ENCODE data around the gene ZNF578.

The ZNF578 gene

DNA sequence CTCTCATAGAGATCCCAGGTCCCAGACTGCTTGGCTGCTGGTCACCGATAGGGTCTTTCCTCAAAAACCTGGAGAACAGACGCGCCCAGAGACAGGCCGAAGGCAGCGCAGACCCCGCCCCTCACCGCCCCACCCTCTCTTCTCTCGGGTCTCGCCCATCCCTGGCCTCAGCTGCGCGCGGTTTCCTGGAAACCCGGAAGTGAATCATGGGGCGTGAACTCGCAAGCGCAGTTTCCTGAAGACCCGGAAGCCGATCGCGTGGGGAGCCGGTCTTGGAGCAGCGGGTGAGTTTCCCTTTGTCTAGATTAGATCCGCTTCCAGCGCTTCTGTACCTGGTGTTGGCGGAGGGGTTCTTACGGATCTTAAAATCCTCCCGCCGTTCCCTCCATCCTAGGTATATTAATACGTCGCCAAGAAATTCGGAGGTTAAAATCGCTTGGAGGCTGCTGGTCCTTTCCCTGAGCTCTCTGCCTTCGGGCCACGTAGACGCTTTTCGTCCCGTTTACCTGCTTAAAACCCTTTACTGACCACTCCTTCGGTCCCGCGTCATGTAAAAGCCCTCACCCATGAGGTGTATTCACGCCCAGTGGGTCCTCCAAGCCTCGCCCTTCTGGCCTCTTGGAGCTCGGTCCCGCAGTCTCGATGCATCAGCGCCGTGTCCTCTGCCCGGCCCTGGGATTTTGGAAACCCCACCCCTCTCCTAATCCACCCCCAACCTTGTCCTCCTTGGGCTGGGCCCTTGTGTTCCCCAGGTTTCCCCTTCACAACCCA, at the start of gene ZNF578:
TSS of gene ZNF578 (plus strand) at position 230 of the 771 bp plus-strand sequence. CDS start 48,293 bp downstream, outside the sequence.
- Histone ChIP-seq H3K4me3 (ENCODE audit: low read depth, low read length) (peak within 1 kb of the TSS; percentile 91), H2AFZ (ENCODE audit: low read length, unreplicated experiment) (peak within 1 kb of the TSS; percentile 75), H3K4me1 (ENCODE audit: control insufficient read depth, insufficient read depth, low read length, unreplicated experiment) (peaks cover 4% of the 10 kb centered on the region), H3K27me3 (ENCODE audit: insufficient read depth, low read length) (0 out of 2 replicates have a peak, but pooled peaks cover 3% of the 10 kb centered on the region), H3K36me3 (ENCODE audit: insufficient read depth, low read length) (peaks cover 26% of the 10 kb centered on the region), H3K27ac (ENCODE audit: low read depth, low read length) (peak within 1 kb of the TSS; percentile 45), H3K79me2 (ENCODE audit: control insufficient read depth, insufficient read depth, low read length, unreplicated experiment) (no peaks in the 10 kb centered on the region)

DNA sequence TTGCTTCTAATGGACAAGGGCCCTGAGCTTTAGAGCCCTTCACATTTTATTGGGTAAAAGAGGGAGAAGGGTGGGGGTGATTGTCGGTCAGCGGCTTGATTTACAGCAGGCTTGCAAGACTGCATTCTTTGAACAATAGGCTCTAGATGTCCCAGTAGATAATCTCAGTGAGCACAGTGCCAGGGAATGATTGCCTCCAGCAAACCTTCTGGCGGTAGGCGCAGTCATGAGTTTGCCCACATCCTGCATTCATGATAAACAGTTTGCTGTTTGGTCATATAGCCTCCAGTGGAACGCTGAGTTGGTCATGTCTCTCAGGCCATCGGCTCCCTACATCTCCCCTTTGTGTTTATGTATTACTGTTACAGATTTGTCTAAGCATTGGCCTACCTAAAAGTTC, 43.1 kb upstream of the ZNF578 start:
- Histone ChIP-seq H3K27ac (ENCODE audit: low read depth, low read length) (no peak overlapping the region), H3K79me2 (ENCODE audit: control insufficient read depth, insufficient read depth, low read length, unreplicated experiment) (no peaks in the 10 kb centered on the region), H2AFZ (ENCODE audit: low read length, unreplicated experiment) (no peak overlapping the region), H3K4me1 (ENCODE audit: control insufficient read depth, insufficient read depth, low read length, unreplicated experiment) (no peaks in the 10 kb centered on the region), H3K4me3 (ENCODE audit: low read depth, low read length) (no peak overlapping the region), H3K27me3 (ENCODE audit: insufficient read depth, low read length) (no peaks in the 10 kb centered on the region), H3K36me3 (ENCODE audit: insufficient read depth, low read length) (peaks cover 65% of the 10 kb centered on the region)

DNA sequence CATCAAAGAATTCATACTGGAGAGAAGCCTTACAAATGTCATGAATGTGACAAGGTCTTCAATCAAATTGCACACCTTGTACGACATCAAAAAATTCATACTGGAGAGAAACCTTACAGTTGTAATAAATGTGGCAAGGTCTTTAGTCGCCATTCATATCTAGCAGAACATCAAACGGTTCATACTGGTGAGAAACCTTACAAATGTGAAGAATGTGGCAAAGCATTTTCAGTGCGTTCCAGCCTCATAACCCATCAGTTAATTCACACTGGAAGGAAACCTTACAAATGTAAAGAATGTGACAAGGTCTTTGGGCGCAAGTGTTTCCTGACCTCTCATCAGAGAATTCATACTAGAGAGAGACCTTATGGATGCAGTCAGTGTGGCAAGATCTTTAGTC, 37.6 kb upstream of the ZNF578 start:
- H3K27me3 ChIP-seq (ENCODE audit: insufficient read depth, low read length) = no peaks in the 10 kb centered on the region
- H3K36me3 ChIP-seq (ENCODE audit: insufficient read depth, low read length) = peaks cover 23% of the 10 kb centered on the region
- no peaks in the 10 kb centered on the region for H3K79me2 ChIP-seq (ENCODE audit: control insufficient read depth, insufficient read depth, low read length, unreplicated experiment)
- H3K4me3 ChIP-seq (ENCODE audit: low read depth, low read length) = no peak overlapping the region
- no peak overlapping the region for H2AFZ ChIP-seq (ENCODE audit: low read length, unreplicated experiment)
- no peak overlapping the region for H3K27ac ChIP-seq (ENCODE audit: low read depth, low read length)
- no peaks in the 10 kb centered on the region for H3K4me1 ChIP-seq (ENCODE audit: control insufficient read depth, insufficient read depth, low read length, unreplicated experiment)

DNA sequence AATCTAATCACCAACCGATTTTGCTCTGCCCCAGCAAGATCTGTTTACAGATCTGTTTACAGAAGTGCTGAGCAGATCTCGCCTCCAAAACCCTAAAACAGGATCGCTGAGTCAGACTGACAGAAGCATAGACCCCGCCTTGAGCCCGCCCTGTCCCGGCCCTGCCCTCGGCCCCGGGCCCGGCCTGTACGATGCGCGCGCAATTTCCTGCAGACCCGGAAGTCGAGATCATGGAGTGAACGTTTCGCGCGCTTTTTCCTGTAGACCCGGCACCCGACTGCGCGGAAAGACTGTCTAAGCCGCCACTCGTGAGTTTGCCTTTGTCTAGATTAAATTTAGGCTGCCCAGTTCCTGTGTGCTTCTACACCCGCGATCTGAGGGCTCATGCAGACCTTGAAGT, 24.4 kb upstream of the ZNF578 start, which contains the start of gene ZNF534:
TSS of gene ZNF534 (plus strand) at position 212 of the 400 bp plus-strand sequence. CDS start 2,327 bp downstream, outside the sequence.
- Histone ChIP-seq H3K27me3 (ENCODE audit: insufficient read depth, low read length) (no peaks in the 10 kb centered on the region), H3K36me3 (ENCODE audit: insufficient read depth, low read length) (no peaks in the 10 kb centered on the region), H3K27ac (ENCODE audit: low read depth, low read length) (no peak within 1 kb of the TSS), H2AFZ (ENCODE audit: low read length, unreplicated experiment) (no peak within 1 kb of the TSS), H3K4me3 (ENCODE audit: low read depth, low read length) (no peak within 1 kb of the TSS), H3K79me2 (ENCODE audit: control insufficient read depth, insufficient read depth, low read length, unreplicated experiment) (no peaks in the 10 kb centered on the region), H3K4me1 (ENCODE audit: control insufficient read depth, insufficient read depth, low read length, unreplicated experiment) (no peaks in the 10 kb centered on the region)

DNA sequence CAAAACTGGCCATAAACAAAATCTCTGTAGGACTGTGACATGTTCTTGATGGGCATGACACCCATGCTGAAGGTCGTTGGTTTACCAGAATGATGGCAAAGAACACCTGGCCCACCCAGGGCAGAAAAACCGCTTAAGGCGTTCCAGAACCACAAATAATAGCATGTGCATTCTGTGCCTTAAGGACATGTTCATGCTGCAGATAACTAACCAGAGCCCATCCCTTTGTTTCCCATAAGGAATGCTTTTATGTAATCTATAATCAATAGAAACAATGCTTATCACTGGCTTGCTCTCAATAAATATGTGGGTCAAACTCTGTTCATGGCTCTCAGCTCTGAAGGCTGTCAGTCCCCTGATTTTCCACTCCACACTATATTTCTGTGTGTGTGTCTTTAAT, 11.2 kb upstream of the ZNF578 start:
- Histone ChIP-seq H3K4me3 (ENCODE audit: low read depth, low read length) (no peak overlapping the region), H3K27ac (ENCODE audit: low read depth, low read length) (no peak overlapping the region), H3K79me2 (ENCODE audit: control insufficient read depth, insufficient read depth, low read length, unreplicated experiment) (no peaks in the 10 kb centered on the region), H3K4me1 (ENCODE audit: control insufficient read depth, insufficient read depth, low read length, unreplicated experiment) (no peaks in the 10 kb centered on the region), H2AFZ (ENCODE audit: low read length, unreplicated experiment) (no peak overlapping the region), H3K36me3 (ENCODE audit: insufficient read depth, low read length) (no peaks in the 10 kb centered on the region), H3K27me3 (ENCODE audit: insufficient read depth, low read length) (no peaks in the 10 kb centered on the region)

DNA sequence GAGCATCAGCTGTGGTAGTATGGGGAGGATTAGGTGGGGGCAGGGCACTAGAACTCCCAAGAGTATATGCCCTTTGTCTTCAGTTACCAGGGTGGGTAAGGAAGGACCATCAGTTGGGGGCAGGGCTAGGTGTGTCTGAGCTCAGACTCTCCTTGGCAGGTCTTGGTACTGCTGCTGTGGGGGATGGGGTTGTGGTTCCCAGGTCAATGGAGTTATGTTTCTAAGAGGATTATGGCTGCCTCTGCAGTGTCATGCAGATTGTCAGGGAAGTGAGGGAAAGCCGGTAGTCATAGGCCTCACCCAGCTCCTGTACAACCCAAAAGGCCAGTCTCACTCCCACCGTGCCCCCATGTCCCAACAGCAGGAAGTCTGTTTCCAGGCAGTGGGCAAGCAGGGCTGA, 8.8 kb upstream of the ZNF578 start:
- Histone ChIP-seq H3K4me3 (ENCODE audit: low read depth, low read length) (no peak overlapping the region), H3K27me3 (ENCODE audit: insufficient read depth, low read length) (no peaks in the 10 kb centered on the region), H3K4me1 (ENCODE audit: control insufficient read depth, insufficient read depth, low read length, unreplicated experiment) (no peaks in the 10 kb centered on the region), H3K36me3 (ENCODE audit: insufficient read depth, low read length) (no peaks in the 10 kb centered on the region), H2AFZ (ENCODE audit: low read length, unreplicated experiment) (no peak overlapping the region), H3K79me2 (ENCODE audit: control insufficient read depth, insufficient read depth, low read length, unreplicated experiment) (no peaks in the 10 kb centered on the region), H3K27ac (ENCODE audit: low read depth, low read length) (no peak overlapping the region)

DNA sequence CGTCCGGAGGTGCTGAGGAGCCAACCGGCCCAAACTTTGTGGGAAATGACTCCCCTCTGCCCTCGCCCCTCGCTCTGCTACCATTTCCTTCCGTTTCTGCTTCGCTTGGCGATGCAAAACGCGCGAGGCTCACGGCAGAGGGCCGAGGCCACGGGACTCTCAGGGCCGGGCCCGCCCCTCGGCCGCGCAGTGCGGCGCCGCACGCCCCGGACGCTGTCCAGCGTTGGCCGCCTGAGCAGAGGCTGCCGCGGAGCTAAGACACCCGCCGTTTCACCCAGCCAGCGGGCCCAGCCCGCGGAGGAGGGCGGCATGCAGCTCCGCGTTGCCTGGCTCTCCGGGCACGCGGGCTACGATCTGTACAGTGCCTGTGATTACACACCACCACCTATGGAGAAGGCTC, 2.1 kb upstream of the ZNF578 start:
- H3K36me3 ChIP-seq (ENCODE audit: insufficient read depth, low read length) = peaks cover 6% of the 10 kb centered on the region; the same call in 1 of the 2 replicates
- no peak overlapping the region for H2AFZ ChIP-seq (ENCODE audit: low read length, unreplicated experiment)
- H3K27me3 ChIP-seq (ENCODE audit: insufficient read depth, low read length) = 0 out of 2 replicates have a peak, but pooled peaks cover 3% of the 10 kb centered on the region
- no peak overlapping the region for H3K4me3 ChIP-seq (ENCODE audit: low read depth, low read length)
- no peaks in the 10 kb centered on the region for H3K79me2 ChIP-seq (ENCODE audit: control insufficient read depth, insufficient read depth, low read length, unreplicated experiment)
- peaks cover 4% of the 10 kb centered on the region for H3K4me1 ChIP-seq (ENCODE audit: control insufficient read depth, insufficient read depth, low read length, unreplicated experiment)
- no peak overlapping the region for H3K27ac ChIP-seq (ENCODE audit: low read depth, low read length)

DNA sequence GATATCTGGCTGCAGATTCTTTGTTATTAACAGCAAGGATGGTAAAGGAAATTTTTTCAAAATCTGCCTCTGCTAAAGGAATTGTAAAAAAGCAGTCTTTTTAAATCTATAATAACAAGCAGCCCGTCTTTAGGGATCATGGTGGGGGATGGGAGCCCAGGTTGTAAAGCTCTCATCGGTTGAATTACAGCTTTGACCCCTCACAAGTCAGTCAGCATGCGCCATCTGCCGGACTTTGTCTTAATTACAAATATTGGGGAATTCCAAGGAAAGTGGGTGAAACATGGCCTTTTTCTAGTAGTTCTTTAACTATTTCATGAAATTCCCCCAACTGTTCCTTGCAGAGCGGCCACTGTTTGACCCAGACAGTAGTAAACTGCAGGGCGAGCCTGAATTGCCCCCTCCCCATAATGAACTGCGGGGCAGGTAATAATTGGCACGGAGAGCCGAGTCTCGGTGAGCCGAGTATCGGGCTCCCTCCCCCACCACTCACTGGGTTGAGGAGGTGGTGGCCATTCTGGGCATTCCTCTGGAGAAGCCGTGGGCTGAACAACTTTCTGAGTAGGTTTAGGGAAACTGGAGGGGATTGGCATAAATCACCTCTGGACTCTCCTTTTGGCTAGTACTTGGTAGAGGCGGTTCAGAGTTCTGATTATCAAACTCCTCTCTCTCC, 11.6 kb downstream of the ZNF578 start:
- H3K27ac ChIP-seq (ENCODE audit: low read depth, low read length) = no peak overlapping the region
- H3K4me1 ChIP-seq (ENCODE audit: control insufficient read depth, insufficient read depth, low read length, unreplicated experiment) = no peaks in the 10 kb centered on the region
- no peak overlapping the region for H2AFZ ChIP-seq (ENCODE audit: low read length, unreplicated experiment)
- no peaks in the 10 kb centered on the region; the same call in 1 of the 2 replicates for H3K36me3 ChIP-seq (ENCODE audit: insufficient read depth, low read length)
- no peak overlapping the region for H3K4me3 ChIP-seq (ENCODE audit: low read depth, low read length)
- no peaks in the 10 kb centered on the region for H3K27me3 ChIP-seq (ENCODE audit: insufficient read depth, low read length)
- H3K79me2 ChIP-seq (ENCODE audit: control insufficient read depth, insufficient read depth, low read length, unreplicated experiment) = no peaks in the 10 kb centered on the region

DNA sequence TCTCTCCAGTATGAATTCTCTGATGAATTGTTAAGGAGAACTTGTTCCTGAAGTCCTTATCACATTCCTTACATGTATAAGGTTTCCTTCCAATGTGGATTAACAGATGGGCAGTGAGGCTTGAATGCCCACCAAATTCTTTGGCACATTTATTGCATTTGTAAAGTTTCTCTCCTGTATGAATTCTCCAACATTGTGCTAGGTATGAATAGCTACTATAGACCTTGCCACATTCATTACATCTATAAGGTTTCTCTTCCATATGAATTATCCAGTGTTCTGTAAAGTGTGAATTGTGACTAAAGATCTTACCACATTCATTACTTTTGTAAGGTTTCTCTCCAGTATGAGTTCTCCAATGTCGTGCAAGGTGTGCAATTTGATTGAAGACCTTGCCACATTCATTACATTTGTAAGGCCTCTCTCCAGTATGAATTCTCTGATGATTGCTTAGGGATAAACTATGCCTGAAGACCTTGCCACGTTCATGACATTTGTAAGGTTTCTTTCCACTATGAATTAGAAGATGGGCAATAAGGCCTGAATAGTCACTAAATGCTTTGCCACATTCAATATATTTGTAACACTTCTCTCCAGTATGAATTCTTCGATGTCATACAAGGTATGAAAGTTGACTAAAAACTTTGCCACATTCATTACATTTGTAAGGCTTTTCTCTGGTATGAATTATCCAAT, 20.4 kb downstream of the ZNF578 start:
- no peak overlapping the region for H3K4me3 ChIP-seq (ENCODE audit: low read depth, low read length)
- no peak overlapping the region for H3K27ac ChIP-seq (ENCODE audit: low read depth, low read length)

DNA sequence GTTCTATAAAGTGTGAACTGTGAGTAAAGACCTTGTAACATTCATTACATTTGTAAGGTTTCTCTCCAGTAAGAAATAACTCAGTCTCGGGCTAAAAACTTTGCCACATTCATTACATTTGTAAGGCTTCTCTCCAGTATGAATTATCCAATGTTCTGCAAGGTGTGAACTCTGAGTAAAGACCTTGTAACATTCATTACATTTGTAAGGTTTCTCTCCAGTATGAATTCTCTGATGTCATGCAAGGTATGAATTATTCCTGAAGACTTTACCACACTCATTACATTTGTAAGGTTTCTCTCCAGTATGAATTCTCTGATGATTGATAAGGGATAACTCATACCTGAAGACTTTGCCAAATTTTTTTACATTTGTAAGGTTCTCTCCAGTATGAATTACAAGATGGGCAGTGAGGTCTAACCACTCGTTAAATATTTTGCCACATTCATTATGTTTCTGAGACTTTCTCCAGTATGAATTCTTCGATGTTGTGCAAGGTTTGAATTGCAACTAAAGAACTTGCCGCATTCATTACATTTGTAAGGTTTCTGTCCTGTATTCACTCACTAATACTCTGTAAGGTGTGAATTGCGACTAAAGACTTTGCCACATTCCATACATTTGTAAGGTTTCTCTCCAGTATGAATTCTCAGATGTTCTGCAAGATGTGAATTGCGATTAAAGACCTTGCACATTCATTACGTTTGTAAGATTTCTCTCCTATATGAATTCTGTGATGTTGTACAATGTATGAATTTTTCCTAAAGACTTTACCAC, 21.2 kb downstream of the ZNF578 start:
- Histone ChIP-seq H3K36me3 (ENCODE audit: insufficient read depth, low read length) (no peaks in the 10 kb centered on the region), H3K27ac (ENCODE audit: low read depth, low read length) (no peak overlapping the region), H3K79me2 (ENCODE audit: control insufficient read depth, insufficient read depth, low read length, unreplicated experiment) (no peaks in the 10 kb centered on the region), H3K27me3 (ENCODE audit: insufficient read depth, low read length) (no peaks in the 10 kb centered on the region), H3K4me1 (ENCODE audit: control insufficient read depth, insufficient read depth, low read length, unreplicated experiment) (no peaks in the 10 kb centered on the region), H2AFZ (ENCODE audit: low read length, unreplicated experiment) (no peak overlapping the region), H3K4me3 (ENCODE audit: low read depth, low read length) (no peak overlapping the region)

More for the DNA sequence above, 20.4 kb downstream of the ZNF578 start:
- H3K79me2 ChIP-seq (ENCODE audit: control insufficient read depth, insufficient read depth, low read length, unreplicated experiment) = no peaks in the 10 kb centered on the region
- H2AFZ ChIP-seq (ENCODE audit: low read length, unreplicated experiment) = no peak overlapping the region
- no peaks in the 10 kb centered on the region for H3K4me1 ChIP-seq (ENCODE audit: control insufficient read depth, insufficient read depth, low read length, unreplicated experiment)
- no peaks in the 10 kb centered on the region for H3K27me3 ChIP-seq (ENCODE audit: insufficient read depth, low read length)
- H3K36me3 ChIP-seq (ENCODE audit: insufficient read depth, low read length) = no peaks in the 10 kb centered on the region

Measured in ACC112 (cell line).